Breast epithelium (tissue), 3 donors: ENCODE measurements around the gene ADRM1.

Experiments
- POLR2A ChIP-seq: fragments of 450-650 bp; IDR thresholded peaks from one replicate; pipeline ENCODE4 v1.6.1; 2016; ENCODE audit warnings: antibody characterized with exemption, mild to moderate bottlenecking, moderate library complexity
- TF ChIP-seq, protein P1 (sequence below), 3 donors: fragments of 450-650 bp; IDR thresholded peaks; one replicate each; pipeline ENCODE4 v1.5.1; 2016 to 2017; ENCODE audit warnings: antibody characterized with exemption in 3 of 3, mild to moderate bottlenecking in 3 of 3, moderate library complexity in 3 of 3

DNA sequence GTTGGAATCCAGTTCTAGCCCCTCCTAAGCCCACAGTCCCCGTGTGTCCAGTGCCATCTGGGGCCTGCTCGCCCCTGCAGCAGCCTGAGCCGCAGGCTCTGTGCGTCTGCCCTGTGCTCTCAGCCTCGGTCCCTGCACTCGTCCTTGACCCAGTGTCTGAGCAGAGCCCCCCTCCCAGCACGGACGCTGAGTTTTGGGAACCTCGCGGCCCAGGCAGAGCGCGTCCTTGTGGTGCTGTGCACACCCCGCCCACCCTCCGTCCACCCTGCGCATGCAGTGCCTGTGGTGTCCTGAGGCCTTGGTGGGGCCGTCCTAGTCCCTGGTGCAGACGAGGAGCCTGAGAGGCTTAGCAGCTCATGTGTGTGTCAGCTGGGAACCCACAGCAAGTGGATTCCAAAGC is 32.9 kb upstream of the ADRM1 start:
- TF ChIP-seq, protein P1, sequence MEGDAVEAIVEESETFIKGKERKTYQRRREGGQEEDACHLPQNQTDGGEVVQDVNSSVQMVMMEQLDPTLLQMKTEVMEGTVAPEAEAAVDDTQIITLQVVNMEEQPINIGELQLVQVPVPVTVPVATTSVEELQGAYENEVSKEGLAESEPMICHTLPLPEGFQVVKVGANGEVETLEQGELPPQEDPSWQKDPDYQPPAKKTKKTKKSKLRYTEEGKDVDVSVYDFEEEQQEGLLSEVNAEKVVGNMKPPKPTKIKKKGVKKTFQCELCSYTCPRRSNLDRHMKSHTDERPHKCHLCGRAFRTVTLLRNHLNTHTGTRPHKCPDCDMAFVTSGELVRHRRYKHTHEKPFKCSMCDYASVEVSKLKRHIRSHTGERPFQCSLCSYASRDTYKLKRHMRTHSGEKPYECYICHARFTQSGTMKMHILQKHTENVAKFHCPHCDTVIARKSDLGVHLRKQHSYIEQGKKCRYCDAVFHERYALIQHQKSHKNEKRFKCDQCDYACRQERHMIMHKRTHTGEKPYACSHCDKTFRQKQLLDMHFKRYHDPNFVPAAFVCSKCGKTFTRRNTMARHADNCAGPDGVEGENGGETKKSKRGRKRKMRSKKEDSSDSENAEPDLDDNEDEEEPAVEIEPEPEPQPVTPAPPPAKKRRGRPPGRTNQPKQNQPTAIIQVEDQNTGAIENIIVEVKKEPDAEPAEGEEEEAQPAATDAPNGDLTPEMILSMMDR (IDR thresholded peaks at IDR 0.05): no peak
- no peak for TF ChIP-seq POLR2A
